ENCODE data around the gene CAMK1D.

GRCh38 chr10:12703813-12704212 lies 354.5 kb downstream of the CAMK1D start:
- TF ChIP-seq CTCF (IDR thresholded peaks at IDR 0.05 in 4 of 5, conservative IDR thresholded peaks at IDR 0.05 in 1 of 5) (no peak), POLR2A (IDR thresholded peaks at IDR 0.05) (no peak)

All from gastrocnemius medialis (tissue), 4 donors.